NCI-H226 (cell line): ENCODE measurements around the gene NSDHL.
A peak's percentile ranks its signal among the peaks of the same experiment; 100 is the strongest.

Source experiments
- DNase-seq: peaks from one replicate; pipeline ENCODE4 v3.0.0-alpha.2; 2015

Gene NSDHL

GRCh38 chrX:152845618-152846240 is 14.9 kb downstream of the NSDHL start:
- peak; percentile 3 for DNase-seq

- no peak for DNase-seq
Measured at GRCh38 chrX:152847281-152847680, 16.4 kb downstream of the NSDHL start.

DNA sequence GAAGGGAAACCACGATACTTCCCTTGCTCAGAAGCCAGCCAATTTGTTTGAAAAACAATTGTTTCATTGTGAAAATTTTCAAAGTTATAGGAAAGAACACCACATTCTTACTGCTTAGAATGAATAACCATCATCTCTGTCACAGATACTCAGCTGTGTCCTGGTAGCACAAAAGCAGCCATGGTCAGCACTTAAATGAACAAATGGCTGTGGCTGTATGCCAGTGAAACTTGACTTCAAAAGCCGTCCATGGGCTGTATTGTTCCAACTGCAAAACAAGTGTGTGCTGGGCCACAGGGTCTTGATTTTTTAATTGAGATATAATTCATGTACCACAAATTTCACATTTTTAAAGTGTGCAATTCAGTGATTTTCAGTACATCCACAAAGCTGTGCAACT is 19.6 kb downstream of the NSDHL start:
- DNase-seq = no peak

DNA sequence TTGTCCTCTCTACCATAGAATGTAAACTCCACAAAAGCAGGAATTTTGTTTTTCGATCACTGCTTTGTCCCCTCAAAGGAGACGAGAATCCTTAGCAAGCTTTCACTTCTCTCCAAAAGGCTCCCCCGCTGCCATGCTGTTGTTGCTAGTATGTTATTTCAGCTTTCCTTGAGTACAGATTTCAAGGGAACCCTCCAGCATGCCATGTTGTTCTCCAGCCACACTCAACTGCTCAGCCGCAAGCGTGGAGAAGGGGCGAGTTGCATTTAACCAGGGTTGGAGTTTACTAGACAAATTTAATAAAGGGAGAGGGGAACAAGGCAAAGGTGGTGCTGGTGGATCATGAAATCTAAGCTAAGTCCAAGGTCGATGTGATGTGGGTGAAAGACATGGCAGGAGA is 23.1 kb downstream of the NSDHL start:
- DNase-seq = no peak

GRCh38 chrX:152861116-152861515 is 30.3 kb downstream of the NSDHL start:
- no peak for DNase-seq

DNA sequence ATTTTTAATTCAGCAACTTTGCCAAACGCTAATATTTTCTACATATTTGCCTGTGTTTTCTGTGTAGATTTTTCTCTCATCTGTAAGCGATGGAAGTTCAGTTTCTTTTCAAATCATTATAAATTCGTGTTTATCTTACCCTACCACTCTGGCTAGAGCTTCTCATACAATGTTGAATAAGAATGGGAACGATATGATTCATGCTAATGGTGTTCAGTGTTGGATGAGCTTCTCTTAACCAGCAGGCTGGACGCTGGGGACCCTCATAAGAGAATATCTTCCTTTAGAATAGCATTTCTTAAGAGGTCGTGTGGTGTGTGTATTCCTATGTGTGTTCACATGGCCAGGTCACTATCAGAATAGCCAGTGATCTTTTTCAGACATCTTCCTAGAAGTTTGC is 31.0 kb downstream of the NSDHL start:
- DNase-seq = no peak

- no peak for DNase-seq
Measured at GRCh38 chrX:152865232-152865920, 34.5 kb downstream of the NSDHL start.

- no peak for DNase-seq
Measured at GRCh38 chrX:152866386-152866785, 35.5 kb downstream of the NSDHL start.

DNA sequence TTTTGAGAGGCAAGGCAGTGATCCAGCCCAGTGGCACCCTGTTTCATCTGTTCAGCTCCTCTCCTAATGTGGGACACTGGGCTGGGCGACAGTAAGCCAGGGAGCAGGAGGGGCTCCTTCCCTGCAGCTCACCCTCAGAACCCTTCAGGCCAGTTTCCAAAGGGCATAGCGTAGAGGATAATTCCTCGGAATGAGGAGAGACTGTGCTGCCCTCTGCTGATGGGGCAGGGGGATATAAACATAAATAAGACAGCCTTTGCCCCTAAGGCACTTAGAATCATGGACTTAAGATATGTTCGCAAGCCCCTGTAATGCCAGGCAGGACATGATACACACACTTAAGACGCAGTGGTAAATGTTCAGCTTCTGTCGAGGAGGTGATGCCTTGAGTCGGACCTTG is 39.1 kb downstream of the NSDHL start:
- no peak for DNase-seq

- no peak for DNase-seq
Measured at GRCh38 chrX:152871260-152871659, 40.4 kb downstream of the NSDHL start.

GRCh38 chrX:152872522-152872921 is 41.7 kb downstream of the NSDHL start:
- no peak for DNase-seq

DNA sequence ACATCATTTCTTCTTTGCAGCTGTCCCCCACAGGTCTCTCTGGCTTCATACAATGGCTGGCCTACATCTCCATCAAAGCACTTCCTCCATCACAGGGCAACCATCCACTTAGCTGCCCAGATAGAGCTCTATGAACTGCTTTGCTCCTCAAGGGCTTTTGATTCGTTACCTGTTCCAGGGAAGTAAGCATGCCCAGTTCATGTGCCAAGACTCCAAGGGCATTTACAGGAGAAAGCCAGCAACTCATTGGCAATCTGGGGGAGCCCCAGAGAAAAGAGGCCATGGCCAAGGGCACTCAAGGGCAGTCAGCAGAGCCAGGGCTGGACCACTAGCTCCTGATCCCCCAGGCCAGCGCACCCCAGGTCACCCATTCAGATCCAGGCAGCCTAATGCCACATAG is 42.5 kb downstream of the NSDHL start:
- DNase-seq = no peak

GRCh38 chrX:152876931-152877840 is 46.3 kb downstream of the NSDHL start:
- no peak for DNase-seq

- DNase-seq = no peak
Measured at GRCh38 chrX:152878976-152879755, 48.3 kb downstream of the NSDHL start.

DNA sequence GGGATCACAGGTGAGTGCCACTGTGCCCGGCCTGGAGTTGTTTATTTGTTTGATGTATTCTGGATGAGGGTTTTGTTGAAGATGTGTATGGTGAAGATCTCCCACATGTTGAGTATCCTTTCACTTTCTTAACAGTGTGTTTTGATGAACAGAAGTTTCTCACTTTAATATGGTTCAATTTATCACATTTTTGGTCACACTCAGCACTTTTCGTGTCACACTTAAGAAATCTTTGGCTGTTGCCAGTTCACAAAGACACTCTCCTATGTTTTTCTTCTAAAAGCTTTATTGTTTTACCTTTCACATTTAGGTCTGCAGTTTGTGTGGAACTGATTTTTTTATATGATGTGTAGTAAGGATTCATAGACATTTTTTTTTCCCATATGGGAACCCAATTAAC is 50.4 kb downstream of the NSDHL start:
- no peak for DNase-seq

GRCh38 chrX:152884171-152884570 is 53.3 kb downstream of the NSDHL start:
- no peak for DNase-seq

DNA sequence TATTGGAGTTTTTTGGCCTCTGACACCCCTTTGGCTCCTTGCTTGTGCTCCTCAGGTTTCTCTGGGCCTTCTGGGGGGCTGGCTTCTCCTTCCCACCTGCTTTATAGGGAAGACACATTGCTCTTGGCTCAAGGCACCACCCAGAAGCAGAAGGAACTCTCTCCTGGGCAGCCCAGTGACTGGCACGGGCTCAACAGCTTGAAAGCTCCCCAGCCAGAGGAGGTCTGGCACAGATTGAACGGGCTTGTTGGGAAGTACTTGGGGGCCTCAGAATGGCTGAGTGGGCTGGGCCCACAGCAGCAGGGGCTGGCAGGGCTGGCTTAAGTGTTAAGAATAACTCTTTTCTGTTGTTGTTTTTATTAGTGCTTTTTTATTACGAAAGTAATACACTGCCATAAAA is 55.9 kb downstream of the NSDHL start:
- DNase-seq = no peak

DNA sequence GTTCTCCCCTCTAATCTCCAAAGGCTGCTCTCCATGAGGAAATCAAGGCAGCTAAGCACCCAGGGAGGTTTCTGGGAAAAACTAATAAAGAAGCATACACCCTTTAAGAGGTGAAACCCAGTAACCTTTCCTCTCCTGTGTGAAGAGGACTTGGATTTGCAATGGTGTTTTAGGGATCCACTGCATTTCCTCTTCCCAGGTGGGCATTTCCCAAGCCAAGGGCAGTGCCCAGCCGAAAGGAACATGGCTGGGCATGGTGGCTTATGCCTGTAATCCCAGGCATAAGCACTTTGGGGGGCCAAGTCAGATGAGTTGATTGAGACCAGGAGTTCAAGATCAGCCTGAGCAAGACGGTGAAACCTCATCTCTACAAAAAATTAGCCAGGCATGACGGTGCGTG is 61.6 kb downstream of the NSDHL start:
- DNase-seq = no peak

- DNase-seq = no peak
Measured at GRCh38 chrX:152892999-152893891, 62.4 kb downstream of the NSDHL start.

- no peak for DNase-seq
Measured at GRCh38 chrX:152893980-152894610, 63.2 kb downstream of the NSDHL start.

DNA sequence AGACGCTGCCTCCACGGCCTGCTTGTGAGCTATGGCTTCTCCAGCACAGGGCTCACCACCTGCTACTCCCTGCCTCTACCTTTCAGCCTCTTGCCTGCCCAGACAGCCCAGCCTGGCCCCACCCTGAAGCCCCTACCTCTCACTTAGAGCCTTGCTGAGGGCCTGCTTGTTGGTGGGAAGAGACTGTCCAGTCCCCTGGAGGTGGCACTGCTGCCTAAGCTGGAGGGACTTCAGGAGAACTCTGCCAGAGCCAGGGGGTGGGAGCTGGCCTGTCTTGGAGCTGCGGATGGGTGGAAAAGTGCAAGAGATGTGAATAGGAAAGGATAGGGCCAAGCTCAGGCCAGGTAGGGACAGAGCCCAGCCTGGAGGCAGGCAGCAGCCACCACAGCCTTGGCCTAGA is 64.3 kb downstream of the NSDHL start:
- no peak for DNase-seq
